Central memory CD8-positive, alpha-beta T cell (primary cell): ENCODE results near the gene COL9A3.

Source experiments
- ATAC-seq: fragments of 150-1000 bp; cut with Tn5 transposase; replicated peaks from 2 replicates; pipeline ENCODE4 v1.10.0; 2022; ENCODE audit warnings: mild to moderate bottlenecking, moderate FRiP score, moderate number of reproducible peaks; ENCODE audit not compliant: poor library complexity, severe bottlenecking; ENCODE audit errors: extremely low read depth
- DNase-seq, 2 donors: peaks; one replicate each; pipeline ENCODE4 v3.0.0; 2021; ENCODE audit warnings: low spot score in 2 of 2
- H3K27ac Mint-ChIP-seq: one replicate; pipeline ENCODE4 v1.8.0; 2022; ENCODE audit warnings: low read depth, mild to moderate bottlenecking, moderate library complexity, mixed read lengths
- H3K27me3 Mint-ChIP-seq: one replicate; pipeline ENCODE4 v1.8.0; 2022; ENCODE audit warnings: mixed read lengths
- H3K36me3 Mint-ChIP-seq: one replicate; pipeline ENCODE4 v1.8.0; 2022; ENCODE audit warnings: mild to moderate bottlenecking, moderate library complexity, mixed read lengths; ENCODE audit not compliant: insufficient read depth
- H3K4me1 Mint-ChIP-seq: one replicate; pipeline ENCODE4 v1.8.0; 2022; ENCODE audit warnings: mixed read lengths
- H3K4me3 Mint-ChIP-seq: one replicate; pipeline ENCODE4 v1.8.0; 2022; ENCODE audit warnings: mild to moderate bottlenecking, moderate library complexity, mixed read lengths
- H3K9me3 Mint-ChIP-seq: one replicate; pipeline ENCODE4 v1.8.0; 2022; ENCODE audit warnings: mixed read lengths

Gene COL9A3

GRCh38 chr20:62820208-62820961 is 3.5 kb downstream of the COL9A3 start:
- ATAC-seq (no peak), DNase-seq (no peak)
- Mint-ChIP-seq H3K27ac (no peak overlapping the region), H3K36me3 (peaks cover 2% of the 10 kb centered on the region), H3K4me3 (no peak overlapping the region), H3K27me3 (peaks cover 30% of the 10 kb centered on the region), H3K4me1 (peaks cover 3% of the 10 kb centered on the region), H3K9me3 (no peaks in the 10 kb centered on the region)

- no peaks in the 10 kb centered on the region for H3K4me1 Mint-ChIP-seq
- H3K4me3 Mint-ChIP-seq: no peak overlapping the region
- H3K36me3 Mint-ChIP-seq: no peaks in the 10 kb centered on the region
- ATAC-seq (no peak), DNase-seq (no peak)
- peaks cover 24% of the 10 kb centered on the region for H3K27me3 Mint-ChIP-seq
- no peaks in the 10 kb centered on the region for H3K9me3 Mint-ChIP-seq
- H3K27ac Mint-ChIP-seq: no peak overlapping the region
Measured at GRCh38 chr20:62820962-62821725, 4.3 kb downstream of the COL9A3 start.

- no peak overlapping the region for H3K4me3 Mint-ChIP-seq
- no peaks in the 10 kb centered on the region for H3K4me1 Mint-ChIP-seq
- DNase-seq (no peak), ATAC-seq (no peak)
- peaks cover 24% of the 10 kb centered on the region for H3K27me3 Mint-ChIP-seq
- H3K9me3 Mint-ChIP-seq: no peaks in the 10 kb centered on the region
- H3K36me3 Mint-ChIP-seq: no peaks in the 10 kb centered on the region
- no peak overlapping the region for H3K27ac Mint-ChIP-seq
Measured at GRCh38 chr20:62821726-62822210, 4.9 kb downstream of the COL9A3 start.

- DNase-seq (no peak), ATAC-seq (no peak)
- H3K4me1 Mint-ChIP-seq: no peaks in the 10 kb centered on the region
- H3K27me3 Mint-ChIP-seq: peaks cover 24% of the 10 kb centered on the region
- no peaks in the 10 kb centered on the region for H3K9me3 Mint-ChIP-seq
- no peaks in the 10 kb centered on the region for H3K36me3 Mint-ChIP-seq
- H3K4me3 Mint-ChIP-seq: no peak overlapping the region
- no peak overlapping the region for H3K27ac Mint-ChIP-seq
Measured at GRCh38 chr20:62822239-62822787, 5.5 kb downstream of the COL9A3 start.

GRCh38 chr20:62822788-62823651 is 6.2 kb downstream of the COL9A3 start:
- ATAC-seq: no peak
- Mint-ChIP-seq H3K27me3 (peaks cover 21% of the 10 kb centered on the region), H3K36me3 (no peaks in the 10 kb centered on the region), H3K27ac (no peak overlapping the region), H3K4me3 (no peak overlapping the region), H3K9me3 (no peaks in the 10 kb centered on the region), H3K4me1 (no peaks in the 10 kb centered on the region)
- DNase-seq: no peak

- no peaks in the 10 kb centered on the region for H3K36me3 Mint-ChIP-seq
- no peak for DNase-seq
- H3K27ac Mint-ChIP-seq: no peak overlapping the region
- H3K9me3 Mint-ChIP-seq: no peaks in the 10 kb centered on the region
- H3K4me3 Mint-ChIP-seq: no peak overlapping the region
- ATAC-seq: no peak
- peaks cover 14% of the 10 kb centered on the region for H3K27me3 Mint-ChIP-seq
- no peaks in the 10 kb centered on the region for H3K4me1 Mint-ChIP-seq
Measured at GRCh38 chr20:62823688-62824475, 7.0 kb downstream of the COL9A3 start.

- Mint-ChIP-seq H3K4me1 (no peaks in the 10 kb centered on the region), H3K4me3 (no peak overlapping the region), H3K27ac (no peak overlapping the region), H3K9me3 (no peaks in the 10 kb centered on the region), H3K27me3 (peaks cover 10% of the 10 kb centered on the region), H3K36me3 (no peaks in the 10 kb centered on the region)
- DNase-seq (no peak), ATAC-seq (no peak)
Measured at GRCh38 chr20:62824476-62825332, 7.9 kb downstream of the COL9A3 start.

GRCh38 chr20:62825333-62825985 is 8.6 kb downstream of the COL9A3 start:
- no peak overlapping the region for H3K27ac Mint-ChIP-seq
- no peaks in the 10 kb centered on the region for H3K4me1 Mint-ChIP-seq
- no peak for DNase-seq
- no peaks in the 10 kb centered on the region for H3K36me3 Mint-ChIP-seq
- no peak overlapping the region for H3K4me3 Mint-ChIP-seq
- H3K27me3 Mint-ChIP-seq: peaks cover 2% of the 10 kb centered on the region
- ATAC-seq: no peak
- H3K9me3 Mint-ChIP-seq: no peaks in the 10 kb centered on the region

GRCh38 chr20:62825986-62826645 is 9.3 kb downstream of the COL9A3 start:
- Mint-ChIP-seq H3K27ac (no peak overlapping the region), H3K4me3 (no peak overlapping the region), H3K27me3 (no peaks in the 10 kb centered on the region), H3K36me3 (no peaks in the 10 kb centered on the region), H3K9me3 (no peaks in the 10 kb centered on the region), H3K4me1 (no peaks in the 10 kb centered on the region)
- no peak for DNase-seq
- no peak for ATAC-seq

- no peaks in the 10 kb centered on the region for H3K27me3 Mint-ChIP-seq
- H3K36me3 Mint-ChIP-seq: no peaks in the 10 kb centered on the region
- no peak overlapping the region for H3K27ac Mint-ChIP-seq
- H3K9me3 Mint-ChIP-seq: no peaks in the 10 kb centered on the region
- no peak for DNase-seq
- H3K4me3 Mint-ChIP-seq: no peak overlapping the region
- no peaks in the 10 kb centered on the region for H3K4me1 Mint-ChIP-seq
- ATAC-seq: no peak
Measured at GRCh38 chr20:62826646-62827310, 9.9 kb downstream of the COL9A3 start.
